Dedifferentiated amniotic fluid mesenchymal stem cell (primary cell): ENCODE measurements around the gene FGF14.

Source experiments
- DNase-seq: peaks from one replicate; pipeline ENCODE4 v3.0.0-alpha.2; 2016; ENCODE audit errors: extremely low spot score

Gene FGF14

DNA sequence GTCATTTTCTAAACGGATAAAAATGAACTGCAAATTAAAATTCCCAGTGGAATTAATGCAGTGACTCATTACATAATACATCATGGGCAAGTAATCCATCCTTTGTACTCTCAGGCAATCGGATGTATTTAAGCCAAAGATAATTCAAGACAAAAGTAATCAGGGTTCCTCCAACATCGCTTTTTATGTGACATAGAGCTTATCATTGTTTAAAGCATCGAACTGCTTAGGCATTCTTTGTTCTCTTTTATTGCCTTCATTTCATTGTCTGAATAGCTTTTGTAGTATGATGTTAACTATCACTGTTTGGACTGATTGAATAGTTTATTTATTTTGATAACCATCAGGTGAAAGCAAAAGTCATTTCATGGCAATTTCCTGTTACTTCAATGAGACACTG, 740.0 kb downstream of the FGF14 start:
- DNase-seq = no peak
